Transverse colon (tissue), 4 donors: ENCODE data around the gene TADA2A. TPM values are rescaled to one million over a fixed set of nuclear protein-coding genes. Genes with fewer than 3 reads are reported as not detected.

Source experiments
- DNase-seq: peaks from one replicate; pipeline ENCODE4 v3.0.0-alpha.2; 2019
- H3K27ac ChIP-seq, 4 donors: fragments of 200-600 bp; sonication (generic); 2 replicates each; pipeline ENCODE4 v1.5.1; 2016 to 2018; ENCODE audit warnings: inconsistent platforms in 4 of 4
- H3K27me3 ChIP-seq: fragments of 200-600 bp; sonication (generic); 2 replicates; pipeline ENCODE4 v1.5.1; 2017; ENCODE audit warnings: inconsistent platforms
- H3K36me3 ChIP-seq, 4 donors: fragments of 200-600 bp; sonication (generic); 2 replicates each; pipeline ENCODE4 v1.5.1; 2017 to 2019; ENCODE audit warnings: inconsistent platforms in 4 of 4
- H3K4me1 ChIP-seq, 4 donors: fragments of 200-600 bp; sonication (generic); 2 replicates each; pipeline ENCODE4 v1.5.1; 2017 to 2020; ENCODE audit warnings: inconsistent platforms in 4 of 4
- H3K4me3 ChIP-seq, 4 donors: fragments of 200-600 bp; sonication (generic); 1 replicate in 1 of 4; 2 replicates in 3 of 4; pipeline versions ENCODE4 v1.5.1 to v1.6.1; 2017 to 2019; ENCODE audit warnings: inconsistent platforms in 4 of 4
- H3K9me3 ChIP-seq, 2 donors: fragments of 200-600 bp; sonication (generic); 2 replicates each; pipeline ENCODE4 v1.5.1; 2017 to 2019; ENCODE audit warnings: inconsistent platforms in 2 of 2
- CTCF ChIP-seq, 5 experiments: fragments of 200-600 bp in 3 of 5; fragments of 450-650 bp in 2 of 5; sonication (generic) in 3 of 5; IDR thresholded peaks; 1 replicate in 2 of 5; 2 replicates in 3 of 5; pipeline ENCODE4 v1.5.1; 2016 to 2017; ENCODE audit warnings: antibody characterized with exemption in 5 of 5, inconsistent platforms in 3 of 5, mild to moderate bottlenecking in 2 of 5, moderate library complexity in 1 of 5
- EP300 ChIP-seq: sonication (generic); formaldehyde crosslinking; IDR thresholded peaks from one replicate; pipeline ENCODE4 v1.6.1; 2017; ENCODE audit warnings: antibody characterized with exemption, low read depth
- POLR2A ChIP-seq: fragments of 450-650 bp; IDR thresholded peaks from one replicate; pipeline ENCODE4 v1.6.1; 2016; ENCODE audit warnings: antibody characterized with exemption, mild to moderate bottlenecking, moderate library complexity
- POLR2AphosphoS5 ChIP-seq, 3 donors: sonication (generic); formaldehyde crosslinking; IDR thresholded peaks; one replicate each; pipeline ENCODE4 v1.6.1; 2016; ENCODE audit warnings: antibody characterized with exemption in 3 of 3
- whole genome bisulfite sequencing, 2 donors: methylation state at CpG; one replicate each; pipeline ENCODE4 v1.1.5; 2018; ENCODE audit warnings: low coverage in 1 of 2; 5-methylcytosine and 5-hydroxymethylcytosine counted together
- in situ Hi-C, 4 donors: fragments of 200-750 bp; cut with MboI; loops; one replicate each; pipeline versions ENCODE4 v1.15.0 to v1.15.1; 2017; ENCODE audit warnings: low sequenced_read_pairs in 3 of 4, low pct_ligation_motif_present in 1 of 4, low pct_unique_long_range_greater_than_20kb in 1 of 4
- intact Hi-C: fragments of 100-400 bp; cut with DNase I; formaldehyde crosslinking; loops from one replicate; pipeline ENCODE4 v1.15.1; 2023; ENCODE audit warnings: low total_unique reads
- total RNA-seq, 4 donors: library from RNA; depleted of rRNA; stranded (reverse); fragments of >200 nt; gene quantifications; one replicate each; pipeline ENCODE4 v1.1.0, GENCODE V29; 2016

Gene TADA2A
- total RNA-seq, 4 donors from 2014 or later: 8.3 to 26.6 (median 12.4) TPM

GRCh38 chr17:37519251-37519985 is 112.7 kb downstream of the TADA2A start:
- no peaks in the 10 kb centered on the region for H3K9me3 ChIP-seq
- in situ Hi-C loops: no loop called here
- no peak overlapping the region for H3K27ac ChIP-seq
- no peak overlapping the region for H3K4me3 ChIP-seq
- peaks cover 0 to 4% (median 0%) of the 10 kb centered on the region in 4 donors for H3K4me1 ChIP-seq
- 76 to 83% methylated on average over 5 of the region's 5 CpGs for WGBS, 2 donors
- intact Hi-C loops: no loop called here
- H3K36me3 ChIP-seq: peaks cover 0 to 45% (median 22%) of the 10 kb centered on the region in 4 donors
- no peak for DNase-seq
- TF ChIP-seq POLR2A (no peak), EP300 (no peak), POLR2AphosphoS5 (IDR thresholded peaks at IDR 0.05) (no peak), CTCF (IDR thresholded peaks at IDR 0.05) (no peak)
- no peaks in the 10 kb centered on the region for H3K27me3 ChIP-seq

GRCh38 chr17:37520174-37520573 is 113.5 kb downstream of the TADA2A start:
- Histone ChIP-seq H3K27me3 (no peaks in the 10 kb centered on the region), H3K4me3 (no peak overlapping the region), H3K4me1 (peaks cover 0 to 4% (median 0%) of the 10 kb centered on the region in 4 donors), H3K36me3 (peaks cover 0 to 49% (median 22%) of the 10 kb centered on the region in 4 donors), H3K9me3 (no peaks in the 10 kb centered on the region), H3K27ac (no peak overlapping the region)
- TF ChIP-seq POLR2AphosphoS5 (IDR thresholded peaks at IDR 0.05) (no peak), POLR2A (no peak), EP300 (no peak), CTCF (IDR thresholded peaks at IDR 0.05) (no peak)
- no peak for DNase-seq
- in situ Hi-C loops: no loop called here
- intact Hi-C loops: no loop called here
- 88 to 89% methylated on average over 1 to 8 of the region's 8 CpGs for WGBS, 2 donors

GRCh38 chr17:37521821-37522220 is 115.1 kb downstream of the TADA2A start:
- in situ Hi-C loops (no loop called here), intact Hi-C loops (no loop called here)
- Histone ChIP-seq H3K27ac (no peak overlapping the region), H3K4me3 (no peak overlapping the region), H3K27me3 (no peaks in the 10 kb centered on the region), H3K9me3 (no peaks in the 10 kb centered on the region), H3K4me1 (no peaks in the 10 kb centered on the region), H3K36me3 (peaks cover 0 to 44% (median 22%) of the 10 kb centered on the region in 4 donors)
- WGBS, 2 donors: 92 to 100% methylated on average over 1 to 5 of the region's 5 CpGs
- DNase-seq: no peak
- TF ChIP-seq CTCF (IDR thresholded peaks at IDR 0.05): no peak
- no peak for TF ChIP-seq POLR2A
- TF ChIP-seq EP300: no peak
- TF ChIP-seq POLR2AphosphoS5 (IDR thresholded peaks at IDR 0.05): no peak

- DNase-seq: no peak
- in situ Hi-C loops: no loop called here
- WGBS, 2 donors: 88 to 95% methylated on average over 6 to 8 of the region's 8 CpGs
- no peak overlapping the region for H3K4me3 ChIP-seq
- H3K27me3 ChIP-seq: no peaks in the 10 kb centered on the region
- intact Hi-C loops: no loop called here
- H3K27ac ChIP-seq: no peak overlapping the region
- H3K4me1 ChIP-seq: no peaks in the 10 kb centered on the region
- H3K9me3 ChIP-seq: no peaks in the 10 kb centered on the region
- H3K36me3 ChIP-seq: peaks cover 0 to 26% (median 12%) of the 10 kb centered on the region in 4 donors
- no peak for TF ChIP-seq POLR2A
- TF ChIP-seq EP300: no peak
- no peak for TF ChIP-seq CTCF (IDR thresholded peaks at IDR 0.05)
- no peak for TF ChIP-seq POLR2AphosphoS5 (IDR thresholded peaks at IDR 0.05)
These were observed 117.1 kb downstream of the TADA2A start for GRCh38 chr17:37523715-37524219.
